Measurements from ENCODE around the gene MSMP.

Gene MSMP

DNA sequence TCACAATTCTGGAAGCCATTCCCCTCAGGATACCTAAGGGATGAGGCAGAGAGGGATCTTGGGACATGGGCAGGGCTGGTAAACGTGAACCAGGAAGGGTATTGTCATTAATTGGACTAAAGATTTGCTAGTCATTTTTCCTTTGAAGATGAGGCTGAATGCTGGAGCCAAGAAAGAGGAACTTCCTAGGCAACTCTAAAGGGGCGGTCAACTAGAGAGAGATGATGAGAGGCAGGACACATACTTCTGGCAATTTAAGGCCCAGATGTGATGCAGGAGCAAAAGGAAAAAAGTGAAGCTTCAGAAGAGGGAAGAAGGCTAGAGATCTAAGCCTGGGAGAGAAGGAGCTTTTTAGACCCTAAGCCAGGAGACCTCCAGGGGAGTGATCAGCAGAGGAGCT is 10.6 kb downstream of the MSMP start:
- DNase-seq (ENCODE audit: low spot score) = no peak

DNA sequence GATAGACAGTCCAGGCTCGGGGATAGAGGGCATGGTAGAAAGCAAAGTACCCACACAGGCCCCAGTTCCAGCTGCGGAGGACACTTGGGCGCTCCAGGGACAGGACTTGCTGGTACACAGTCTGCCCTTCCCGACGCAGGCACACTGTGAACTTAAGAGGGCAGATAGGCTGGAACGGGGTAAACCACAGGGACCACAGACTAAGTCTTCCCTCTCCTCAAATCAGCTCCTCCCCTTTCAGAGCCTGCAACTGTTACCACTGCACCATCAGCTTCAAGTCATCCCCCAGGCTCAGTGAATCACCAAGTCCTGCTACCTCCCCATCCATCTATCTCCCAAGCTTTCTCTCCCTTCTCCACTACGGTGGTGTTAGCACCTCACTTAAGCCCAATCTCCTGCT is 12.3 kb downstream of the MSMP start:
- DNase-seq (ENCODE audit: low spot score) = no peak

DNA sequence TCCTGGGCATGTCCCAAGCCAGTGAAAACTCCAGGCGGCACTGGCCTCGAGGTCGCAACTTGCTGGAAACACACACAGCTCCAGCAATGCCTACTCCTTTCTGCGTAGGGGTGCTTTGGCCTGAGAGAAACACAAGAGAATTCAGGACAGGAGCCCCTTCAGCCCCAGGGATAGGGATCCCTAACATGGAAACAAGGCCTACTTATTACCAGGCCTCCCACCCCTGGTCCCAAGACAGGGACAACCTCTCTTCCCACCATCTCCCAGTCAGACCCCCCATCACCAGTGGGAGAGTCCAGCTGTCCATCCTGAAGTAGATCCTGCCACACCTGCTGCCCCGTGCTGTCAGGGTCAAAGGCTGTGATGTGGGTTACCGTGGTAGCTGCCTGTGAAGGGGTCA is 13.8 kb downstream of the MSMP start:
- DNase-seq (ENCODE audit: low spot score) = no peak

DNA sequence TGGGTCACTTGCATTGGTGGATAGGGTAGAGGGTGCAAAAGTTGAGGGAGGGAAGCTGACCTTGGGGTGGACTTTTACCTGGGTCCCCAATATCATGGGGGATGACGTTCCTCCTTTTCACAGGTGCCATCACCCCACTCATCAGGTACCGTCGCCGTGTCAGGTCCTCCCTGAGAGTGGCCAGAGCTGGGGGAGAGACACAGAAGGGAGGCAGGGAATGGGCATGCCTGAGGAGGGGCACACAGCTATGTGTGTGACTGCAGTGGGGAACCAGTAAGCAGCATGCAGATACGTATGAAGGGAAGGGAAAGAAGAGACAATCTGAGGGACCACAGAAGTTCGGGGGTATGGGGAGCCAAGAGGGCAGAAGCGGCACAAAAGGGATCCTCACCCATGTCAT is 15.2 kb downstream of the MSMP start:
- no peak for DNase-seq (ENCODE audit: low spot score)

DNA sequence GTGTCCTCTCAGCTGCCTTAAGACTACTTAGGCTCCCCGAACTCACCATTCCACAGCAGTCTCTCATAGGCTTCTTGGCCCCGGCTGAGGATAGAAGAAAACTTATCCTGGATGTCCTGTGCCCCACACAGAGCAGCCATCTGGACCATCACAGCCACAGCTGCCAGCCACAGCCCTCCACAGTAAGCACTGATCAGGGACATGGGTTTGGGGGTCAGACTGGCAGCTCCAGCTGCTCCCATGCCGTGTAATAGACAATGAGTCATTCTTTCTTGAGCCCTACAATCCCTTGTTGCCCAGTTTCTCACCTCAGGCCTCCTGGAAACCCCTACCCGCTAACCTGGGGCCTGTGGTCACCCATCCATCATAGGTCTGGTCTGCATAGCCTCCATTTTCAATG is 15.9 kb downstream of the MSMP start:
- no peak for DNase-seq (ENCODE audit: low spot score)

DNA sequence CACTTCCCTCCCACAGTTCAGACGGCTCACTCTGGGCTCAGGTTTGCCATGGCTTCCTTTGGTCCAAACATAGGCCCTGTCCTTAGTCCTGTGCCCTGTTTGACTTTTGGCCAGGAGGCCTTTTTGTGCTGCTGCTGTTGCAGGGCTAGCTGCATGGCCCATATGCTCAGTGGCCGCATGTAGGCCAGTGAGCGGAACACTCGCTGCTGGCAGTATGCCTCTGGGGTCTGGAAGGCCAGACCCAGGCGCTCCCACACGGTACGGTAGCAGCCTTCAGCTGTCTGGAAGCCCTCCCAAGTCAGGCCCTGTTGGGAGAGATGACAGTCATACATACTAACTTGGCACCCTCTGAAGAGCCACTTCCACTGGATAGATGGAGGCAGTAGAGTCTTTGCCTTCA is 16.9 kb downstream of the MSMP start:
- DNase-seq (ENCODE audit: low spot score) = no peak

DNA sequence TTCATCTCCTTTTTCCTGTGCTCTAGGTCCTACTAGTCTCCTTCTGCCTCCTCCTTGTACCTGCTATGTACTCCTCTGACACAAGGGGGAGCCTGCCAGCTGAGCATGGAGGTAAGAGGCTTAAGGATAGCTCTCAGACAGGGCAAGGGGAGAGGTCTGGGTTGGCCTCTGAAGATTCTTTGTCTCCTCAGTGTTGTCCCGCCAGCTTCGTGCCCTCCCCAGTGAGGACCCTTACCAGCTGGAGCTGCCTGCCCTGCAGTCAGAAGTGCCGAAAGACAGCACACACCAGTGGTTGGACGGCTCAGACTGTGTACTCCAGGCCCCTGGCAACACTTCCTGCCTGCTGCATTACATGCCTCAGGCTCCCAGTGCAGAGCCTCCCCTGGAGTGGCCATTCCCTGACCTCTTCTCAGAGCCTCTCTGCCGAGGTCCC is 17.9 kb downstream of the MSMP start:
- peak; percentile 91 for DNase-seq (ENCODE audit: low spot score)

DNA sequence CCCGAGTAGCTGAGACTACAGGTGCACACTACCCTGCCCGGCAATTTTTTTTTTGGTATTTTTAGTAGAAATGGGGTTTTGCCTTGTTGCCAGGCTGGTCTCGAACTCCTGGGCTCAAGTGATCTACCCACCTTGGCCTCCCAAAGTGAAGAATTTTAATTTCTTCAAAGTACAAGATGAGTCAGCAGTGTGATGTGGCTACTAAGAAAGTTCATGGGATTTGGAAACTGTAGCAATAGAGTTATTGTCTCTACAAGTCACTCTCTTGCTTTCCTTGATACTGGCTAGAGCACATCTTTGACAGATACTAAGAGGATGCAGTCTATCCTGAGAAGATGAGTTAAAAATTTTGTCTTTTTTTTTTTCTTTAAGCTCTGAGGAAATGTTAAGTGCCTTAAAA is 20.0 kb downstream of the MSMP start:
- no peak for DNase-seq (ENCODE audit: low spot score)

DNA sequence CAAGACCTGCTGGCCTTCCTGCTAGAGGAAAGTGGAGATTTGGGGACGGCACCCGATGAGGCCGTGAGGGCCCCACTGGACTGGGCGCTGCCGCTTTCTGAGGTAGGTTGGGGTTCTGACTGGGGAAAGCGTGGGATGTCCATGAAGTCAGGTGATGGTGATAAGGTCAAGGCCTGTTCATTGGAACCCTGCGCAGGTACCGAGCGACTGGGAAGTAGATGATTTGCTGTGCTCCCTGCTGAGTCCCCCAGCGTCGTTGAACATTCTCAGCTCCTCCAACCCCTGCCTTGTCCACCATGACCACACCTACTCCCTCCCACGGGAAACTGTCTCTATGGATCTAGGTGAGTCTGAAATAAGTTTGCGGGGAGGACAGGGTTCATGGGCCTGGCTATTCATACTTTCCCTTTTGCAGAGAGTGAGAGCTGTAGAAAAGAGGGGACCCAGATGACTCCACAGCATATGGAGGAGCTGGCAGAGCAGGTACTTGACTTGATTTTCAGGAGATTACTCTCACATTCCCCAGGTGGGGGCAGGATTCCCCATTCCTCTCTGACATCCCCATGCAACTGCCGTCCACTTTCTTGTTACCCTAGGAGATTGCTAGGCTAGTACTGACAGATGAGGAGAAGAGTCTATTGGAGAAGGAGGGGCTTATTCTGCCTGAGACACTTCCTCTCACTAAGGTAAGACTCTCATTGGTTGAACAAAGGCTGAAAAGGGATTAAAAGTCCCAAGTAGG is 21.1 kb downstream of the MSMP start:
- DNase-seq (ENCODE audit: low spot score) = peak; percentile 74

DNA sequence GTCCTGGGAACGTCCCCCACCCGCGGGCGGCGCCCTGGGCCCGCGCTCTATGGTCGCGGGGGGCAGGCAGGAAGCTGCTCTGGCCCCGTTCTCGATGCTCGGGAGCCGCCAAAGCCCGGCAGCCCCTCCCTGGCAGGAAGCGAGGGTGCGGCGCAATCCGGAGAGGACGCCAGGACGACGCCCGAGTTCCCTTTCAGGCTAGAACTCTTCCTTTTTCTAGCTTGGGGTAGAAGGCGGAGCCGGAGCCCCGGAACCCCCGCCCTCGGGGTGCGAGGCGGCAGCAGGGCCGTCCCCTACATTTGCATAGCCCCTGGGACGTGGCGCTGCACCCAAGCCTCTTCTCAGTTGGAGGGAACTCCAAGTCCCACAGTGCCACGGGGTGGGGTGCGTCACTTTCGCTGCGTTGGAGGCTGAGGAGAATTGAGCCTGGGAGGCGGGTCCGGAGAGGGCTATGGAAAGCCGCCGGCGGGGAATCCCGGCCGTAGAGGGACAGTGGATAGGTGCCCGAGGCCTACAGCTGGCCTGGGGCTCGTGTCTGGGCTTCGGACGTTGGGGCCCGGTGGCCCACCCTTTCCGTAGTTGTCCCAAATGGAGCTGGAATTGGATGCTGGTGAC is 21.8 kb downstream of the MSMP start, which contains the start of the genes CREB3 and TLN1:
Gene CREB3, plus strand, starts transcription at position 482 of the 615 bp plus-strand sequence. Its CDS starts 107 bp downstream, at position 589.
Gene TLN1, minus strand, starts transcription at position 11 of the 615 bp plus-strand sequence. CDS start 6,501 bp downstream, outside the sequence.
- peak; percentile 98 for DNase-seq (ENCODE audit: low spot score)

DNA sequence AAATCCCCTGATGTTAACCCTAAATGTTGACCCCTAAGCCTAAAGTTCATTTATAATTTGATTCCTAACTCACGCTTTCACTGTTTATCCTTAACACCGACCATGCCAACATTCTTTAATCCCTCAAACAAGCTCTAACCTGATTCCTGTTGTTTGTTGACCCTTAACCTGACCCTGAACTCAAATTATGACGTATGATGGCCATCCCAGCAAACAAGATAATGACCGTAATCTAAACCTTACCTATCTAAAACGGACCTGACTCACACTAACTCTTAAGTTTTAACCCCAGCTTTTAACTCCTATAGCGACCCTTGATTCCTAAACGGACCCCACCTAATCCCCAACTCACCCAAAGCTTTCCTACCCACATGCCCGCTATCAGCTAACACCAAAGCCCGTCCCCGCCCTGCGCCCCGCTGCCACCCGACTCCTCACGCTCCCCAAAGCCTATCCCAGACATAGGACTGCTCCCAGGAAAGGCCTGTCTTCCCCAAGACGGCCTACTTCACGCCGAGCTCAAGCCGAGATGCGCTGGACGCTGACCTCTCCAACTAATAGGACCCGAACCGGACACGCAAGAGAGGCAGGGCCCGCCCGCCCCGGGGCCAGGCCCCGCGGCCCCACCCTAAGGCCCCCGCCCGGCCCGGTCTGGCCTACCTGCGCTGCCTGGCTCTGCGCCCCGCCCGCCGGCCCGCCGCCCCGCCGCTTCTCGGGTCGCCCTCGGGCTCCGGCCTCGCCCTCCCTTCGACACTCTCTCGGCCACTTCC is 22.5 kb downstream of the MSMP start:
- peak; percentile 46 for DNase-seq (ENCODE audit: low spot score)

DNA sequence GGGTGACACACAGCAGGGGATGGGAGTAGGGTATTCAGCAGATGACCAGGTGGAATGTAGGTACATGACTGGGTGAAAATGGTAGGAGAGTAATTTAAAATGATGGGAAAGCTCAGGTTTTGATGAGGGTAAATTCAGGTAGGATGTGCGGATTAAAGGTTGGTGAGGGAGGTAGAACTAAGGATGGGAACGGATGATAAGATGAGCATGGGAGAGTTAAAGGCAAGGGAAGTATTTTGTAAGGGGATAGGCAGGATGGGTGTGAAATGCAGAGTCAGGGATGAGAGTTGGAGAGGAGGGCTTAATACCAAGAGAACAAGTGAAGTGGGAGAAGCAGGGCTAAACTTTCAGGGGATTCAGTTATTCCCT is 23.6 kb downstream of the MSMP start:
- DNase-seq (ENCODE audit: low spot score) = no peak

DNA sequence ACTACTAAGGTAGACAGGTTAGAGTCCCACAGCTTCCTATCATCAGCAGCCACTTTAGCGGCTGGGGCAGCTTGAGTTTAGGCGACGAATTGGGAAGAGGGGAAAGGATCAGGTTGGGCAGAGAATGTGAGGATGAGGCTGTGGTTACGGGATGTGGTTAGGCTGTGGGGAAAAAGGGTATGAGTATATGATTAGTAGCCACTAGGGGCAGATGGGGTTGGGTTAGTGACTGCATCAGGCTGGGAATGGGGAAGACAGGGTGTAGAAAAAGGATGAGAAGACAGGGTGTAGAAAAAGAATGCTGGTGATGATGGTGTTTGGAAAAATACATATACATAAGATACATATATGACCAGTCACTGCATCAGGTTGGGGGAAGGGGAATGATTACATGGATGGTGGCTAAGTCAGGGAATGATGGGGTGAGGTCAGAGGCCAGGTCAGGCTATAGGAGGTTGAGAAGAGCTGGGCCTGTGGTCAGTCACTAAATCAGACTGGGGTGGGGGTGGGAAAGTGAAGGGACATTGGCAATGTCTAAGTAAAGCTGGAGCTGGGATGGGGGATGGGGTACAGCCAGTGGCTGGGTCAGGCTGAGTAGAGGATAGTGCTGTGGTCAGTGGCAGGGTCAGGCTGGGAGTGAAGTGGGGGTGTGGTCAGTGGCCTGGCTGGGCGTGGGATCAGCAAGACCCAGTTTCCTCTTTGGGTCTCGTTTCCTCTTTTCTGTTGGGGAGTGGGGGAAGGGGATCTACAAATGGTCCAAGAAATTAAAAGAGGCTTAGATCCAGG is 24.2 kb downstream of the MSMP start:
- DNase-seq (ENCODE audit: low spot score) = peak; percentile 61

DNA sequence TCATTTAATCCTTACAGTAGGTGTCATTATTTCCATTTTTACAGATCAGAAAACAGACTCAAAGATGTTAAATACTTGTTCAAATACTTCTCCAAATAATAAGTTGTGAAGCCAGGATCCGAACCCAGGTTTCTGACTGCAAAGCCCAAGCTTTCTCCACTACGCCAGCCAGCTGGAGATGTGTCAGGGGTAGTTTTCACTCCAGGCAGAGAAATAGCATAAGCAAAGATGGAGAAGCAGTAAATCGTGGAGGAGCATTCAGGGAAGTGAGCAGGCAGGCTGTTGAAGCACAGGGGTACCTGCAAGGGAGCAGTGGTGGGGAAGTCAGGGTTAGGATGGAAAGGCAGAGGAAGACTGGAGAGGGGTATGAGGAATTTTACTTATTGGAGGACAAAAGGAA is 25.0 kb downstream of the MSMP start:
- no peak for DNase-seq (ENCODE audit: low spot score)

DNA sequence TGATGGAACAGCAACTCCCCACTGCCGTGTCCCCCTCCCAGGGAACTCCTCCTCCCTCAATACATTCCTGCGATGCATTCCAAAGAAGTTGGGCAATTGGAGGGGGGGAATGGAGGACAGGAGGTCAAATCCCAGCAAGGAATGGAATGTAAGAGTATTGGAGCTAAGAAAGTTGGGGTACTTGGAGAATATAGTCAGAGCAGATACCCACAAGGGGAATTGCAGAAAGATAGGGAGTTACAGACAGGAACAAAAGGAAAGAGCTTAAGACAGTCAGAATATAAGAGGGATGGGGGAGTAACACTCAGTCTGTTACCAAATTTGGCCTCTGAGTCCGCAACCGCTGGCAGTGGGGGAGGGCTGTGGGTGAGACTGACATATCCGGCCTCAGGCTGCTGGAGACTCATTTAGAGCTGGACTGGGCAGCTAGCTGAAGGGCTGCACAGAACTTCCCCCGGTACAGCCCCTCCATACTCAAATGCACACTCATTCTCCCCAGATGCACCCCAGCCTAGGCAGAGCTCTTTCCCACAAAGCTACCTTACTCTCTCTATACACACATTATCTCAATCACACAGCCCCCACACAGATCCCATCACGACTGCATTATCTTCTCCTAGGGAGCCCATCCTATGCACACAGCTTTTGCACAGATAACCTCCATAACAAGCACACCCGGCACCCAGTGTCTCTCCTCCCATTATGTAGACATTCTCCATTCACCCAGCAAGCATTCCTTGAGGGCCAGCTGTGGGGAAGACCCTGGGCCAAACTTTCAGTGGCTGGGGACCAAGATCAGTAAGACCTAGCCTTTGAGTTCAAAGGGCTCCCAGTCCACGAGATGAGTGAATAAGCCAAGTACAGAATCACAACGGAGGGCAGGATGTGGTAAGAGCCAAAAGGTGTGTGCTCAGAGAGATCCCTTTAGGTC is 25.8 kb downstream of the MSMP start:
- peak; percentile 10 for DNase-seq (ENCODE audit: low spot score)

DNA sequence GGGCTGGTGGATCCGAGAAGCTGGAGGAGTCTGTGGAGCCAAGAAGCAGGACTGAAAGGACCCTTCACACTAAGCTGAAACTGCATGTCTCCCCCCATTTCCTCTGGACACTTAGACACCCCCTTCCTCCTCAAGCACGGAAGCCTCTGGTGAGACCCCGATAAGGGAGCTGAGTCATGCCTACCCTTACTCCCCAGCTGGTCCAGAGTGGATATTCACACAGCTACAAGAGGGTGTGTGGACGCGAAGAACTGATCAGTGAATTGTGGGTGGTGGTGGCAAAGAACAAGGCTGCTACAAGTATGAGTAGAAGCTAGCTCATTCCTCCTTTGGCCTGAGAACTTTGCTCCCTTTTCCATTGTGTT is 26.4 kb downstream of the MSMP start:
- DNase-seq (ENCODE audit: low spot score) = no peak

DNA sequence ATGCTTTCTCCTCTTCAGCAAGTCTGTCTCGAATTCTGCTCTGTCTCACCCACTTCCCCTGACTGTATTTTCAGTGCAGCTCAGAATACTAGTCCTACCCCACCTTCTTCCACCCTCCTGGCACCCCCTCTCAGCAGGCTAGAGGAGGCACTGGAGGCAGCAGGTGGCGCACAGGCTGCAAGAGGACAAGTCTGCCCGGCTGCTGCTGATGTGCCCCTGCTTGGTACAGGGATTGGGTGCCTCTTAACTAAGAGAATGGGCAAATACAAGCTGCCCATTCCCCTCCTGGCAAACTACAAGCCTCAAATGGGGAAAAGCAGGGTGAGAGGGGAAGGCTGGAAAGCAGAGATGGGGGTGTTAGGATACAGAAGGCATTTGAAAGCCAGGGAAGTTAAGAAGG is 27.1 kb downstream of the MSMP start:
- peak; percentile 57 for DNase-seq (ENCODE audit: low spot score)

DNA sequence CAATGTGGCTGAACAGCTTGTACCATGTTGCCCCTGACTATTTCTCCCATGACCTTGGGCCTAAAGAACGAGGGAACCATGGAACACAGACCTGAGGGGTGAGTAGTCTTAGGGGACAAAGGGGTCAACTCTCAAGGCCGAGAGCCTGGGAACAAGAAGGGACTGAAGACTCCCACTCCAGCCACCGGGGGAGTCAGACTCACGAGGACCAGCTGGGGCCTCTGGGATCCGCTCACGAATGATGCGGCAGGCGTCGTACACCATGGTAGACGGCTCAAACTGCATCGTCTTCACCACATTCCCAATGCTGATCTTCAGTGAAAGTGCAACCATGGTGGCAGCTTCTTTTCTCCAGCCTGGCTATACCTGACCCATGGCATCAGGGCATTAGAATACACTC is 28.7 kb downstream of the MSMP start:
- no peak for DNase-seq (ENCODE audit: low spot score)

DNA sequence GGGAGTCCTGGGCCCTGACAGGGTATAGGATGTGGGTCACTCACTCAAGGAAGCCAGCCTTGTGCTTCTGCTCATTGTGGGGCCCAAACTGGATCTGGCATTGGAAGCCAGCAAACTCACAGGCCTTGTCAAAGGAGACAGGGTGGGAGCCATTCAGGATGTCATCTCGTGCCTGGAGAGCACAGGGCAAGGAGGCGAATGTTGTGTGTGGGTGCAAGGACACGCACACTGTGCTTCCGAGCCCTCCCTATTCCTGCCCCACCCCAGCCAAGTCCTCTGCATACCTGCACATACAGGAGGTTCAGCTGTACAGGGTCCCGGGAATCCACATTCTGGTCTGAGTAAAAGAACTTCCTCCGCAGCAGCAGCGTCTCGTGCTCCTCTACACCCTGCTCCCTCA is 30.2 kb downstream of the MSMP start:
- no peak for DNase-seq (ENCODE audit: low spot score)

DNA sequence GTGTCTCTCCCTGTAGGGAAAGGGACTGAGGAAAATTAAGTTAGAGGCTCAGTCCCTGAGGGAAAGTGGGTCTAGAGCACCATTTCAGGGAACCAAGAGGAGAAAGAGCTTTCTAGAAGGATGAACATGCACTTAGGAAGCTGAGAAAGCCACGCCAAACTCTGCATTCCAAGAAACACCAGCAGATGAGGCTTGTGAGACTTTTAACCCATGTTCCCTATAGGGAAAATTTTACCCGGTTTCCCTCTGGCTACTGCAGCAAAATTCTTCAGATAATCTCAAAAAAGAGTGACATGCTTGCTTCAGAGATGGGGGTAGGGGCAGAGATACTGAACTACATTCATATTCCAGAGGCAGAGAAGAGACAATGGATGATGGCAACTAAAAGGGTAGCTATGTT is 30.6 kb downstream of the MSMP start:
- no peak for DNase-seq (ENCODE audit: low spot score)

DNA sequence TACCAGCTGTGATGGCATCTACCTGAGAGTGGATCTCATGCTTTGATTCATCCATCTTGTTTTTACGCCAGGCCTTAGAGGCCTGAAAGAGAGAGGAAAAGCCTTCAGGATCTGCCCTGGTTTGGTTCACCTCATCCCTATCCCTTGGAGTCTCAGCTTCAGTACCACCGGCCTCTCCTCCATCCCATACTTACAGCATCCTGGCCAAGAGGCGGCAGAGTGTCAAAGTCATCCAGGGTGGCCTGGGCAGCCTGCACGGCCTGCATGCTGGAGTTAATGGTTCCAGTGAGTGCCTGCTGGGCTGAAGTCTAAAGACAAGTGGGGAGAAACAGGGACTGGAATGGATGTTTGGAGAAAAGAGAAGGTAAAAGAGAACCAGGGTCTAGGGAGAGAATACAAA is 34.5 kb downstream of the MSMP start:
- DNase-seq (ENCODE audit: low spot score) = no peak
